ENCODE results near the gene GLDC.

DNA sequence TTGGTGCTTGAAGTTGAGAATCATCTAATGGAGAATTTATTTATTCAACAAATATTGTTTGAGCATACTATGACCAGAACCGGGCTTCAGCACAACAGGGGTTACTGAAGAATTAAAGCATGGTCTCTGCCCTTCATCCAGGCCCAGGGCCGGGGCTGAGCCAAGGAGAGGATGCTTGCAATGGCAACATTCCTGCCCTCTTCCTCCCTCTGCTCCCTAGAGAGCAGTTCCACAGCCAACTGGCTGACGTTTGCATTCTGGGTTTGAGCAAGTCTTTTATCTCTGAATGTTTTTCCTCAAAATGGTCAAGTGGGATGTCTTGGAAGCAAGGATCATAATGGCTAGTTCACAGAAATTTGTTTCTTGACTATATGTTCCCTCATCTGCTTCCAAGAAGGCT, 80.7 kb downstream of the GLDC start:
- TF ChIP-seq, protein P1, sequence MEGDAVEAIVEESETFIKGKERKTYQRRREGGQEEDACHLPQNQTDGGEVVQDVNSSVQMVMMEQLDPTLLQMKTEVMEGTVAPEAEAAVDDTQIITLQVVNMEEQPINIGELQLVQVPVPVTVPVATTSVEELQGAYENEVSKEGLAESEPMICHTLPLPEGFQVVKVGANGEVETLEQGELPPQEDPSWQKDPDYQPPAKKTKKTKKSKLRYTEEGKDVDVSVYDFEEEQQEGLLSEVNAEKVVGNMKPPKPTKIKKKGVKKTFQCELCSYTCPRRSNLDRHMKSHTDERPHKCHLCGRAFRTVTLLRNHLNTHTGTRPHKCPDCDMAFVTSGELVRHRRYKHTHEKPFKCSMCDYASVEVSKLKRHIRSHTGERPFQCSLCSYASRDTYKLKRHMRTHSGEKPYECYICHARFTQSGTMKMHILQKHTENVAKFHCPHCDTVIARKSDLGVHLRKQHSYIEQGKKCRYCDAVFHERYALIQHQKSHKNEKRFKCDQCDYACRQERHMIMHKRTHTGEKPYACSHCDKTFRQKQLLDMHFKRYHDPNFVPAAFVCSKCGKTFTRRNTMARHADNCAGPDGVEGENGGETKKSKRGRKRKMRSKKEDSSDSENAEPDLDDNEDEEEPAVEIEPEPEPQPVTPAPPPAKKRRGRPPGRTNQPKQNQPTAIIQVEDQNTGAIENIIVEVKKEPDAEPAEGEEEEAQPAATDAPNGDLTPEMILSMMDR (IDR thresholded peaks at IDR 0.05): no peak
- no peak for TF ChIP-seq POLR2A (IDR thresholded peaks at IDR 0.05; ENCODE audit: low read depth)
- TF ChIP-seq POLR2AphosphoS5 (IDR thresholded peaks at IDR 0.05): no peak
- no peak for TF ChIP-seq EP300 (IDR thresholded peaks at IDR 0.05)
